Psoas muscle (tissue), 8 donors: Measurements from ENCODE around the gene GRM7. TPM values are rescaled to one million over a fixed set of nuclear protein-coding genes. Genes with fewer than 3 reads are reported as not detected.

Experiments used
- ATAC-seq, 4 donors: fragments of 200-7000 bp; cut with Tn5 transposase; one replicate each; pipeline ENCODE4 v1.9.1; 2020; ENCODE audit warnings: moderate library complexity in 3 of 4, mild to moderate bottlenecking in 2 of 4
- DNase-seq, 2 donors: peaks; one replicate each; pipeline ENCODE4 v3.0.0-alpha.2; 2020
- H3K27ac ChIP-seq: fragments of 200-600 bp; one replicate; pipeline ENCODE4 v1.8.0; 2022
- H3K27me3 ChIP-seq, 3 donors: fragments of 200-600 bp in 1 of 3; one replicate each; pipeline versions ENCODE4 v1.6.1 to v1.8.0; 2013 to 2022; ENCODE audit warnings: low read length in 2 of 3, mild to moderate bottlenecking in 2 of 3, moderate library complexity in 1 of 3; ENCODE audit not compliant: insufficient read depth in 3 of 3
- H3K36me3 ChIP-seq, 2 donors: fragments of 200-600 bp in 1 of 2; one replicate each; pipeline versions ENCODE4 v1.6.1 to v1.8.0; 2013 to 2022; ENCODE audit warnings: low read depth in 1 of 2, mild to moderate bottlenecking in 1 of 2, moderate library complexity in 1 of 2; ENCODE audit not compliant: insufficient read depth in 1 of 2
- H3K4me1 ChIP-seq: fragments of 200-600 bp; one replicate; pipeline ENCODE4 v1.8.0; 2022
- H3K4me3 ChIP-seq: fragments of 200-600 bp; one replicate; pipeline ENCODE4 v1.8.0; 2022; ENCODE audit warnings: mild to moderate bottlenecking
- H3K9me3 ChIP-seq: fragments of 200-600 bp; one replicate; pipeline ENCODE4 v1.8.0; 2022
- CTCF ChIP-seq: fragments of 200-600 bp; IDR thresholded peaks from one replicate; pipeline ENCODE4 v1.8.0; 2022; ENCODE audit warnings: antibody characterized with exemption
- WGBS, 3 donors: extraction: QIAGEN DNeasy Blood & Tissue Kit; methylation state at CpG; one replicate each; pipeline versions ENCODE4 v1.1.6 to v1.1.7; 2013; 5-methylcytosine and 5-hydroxymethylcytosine counted together
- intact Hi-C, 2 donors: fragments of 100-400 bp; cut with DNase I; formaldehyde crosslinking; loops; one replicate each; pipeline versions ENCODE4 v1.11.0 to v1.14.2; 2022
- polyA plus RNA-seq, 3 donors: library from polyadenylated mRNA; stranded (reverse); fragments of 200-250 nt; gene quantifications; one replicate each; pipeline ENCODE4 v1.2.3, GENCODE V29; 2013
- total RNA-seq, 4 donors: library from RNA; stranded (reverse); fragmentation: NEBNext Ultra II Directional in 2 of 4; extraction: Animal tissue kit (Norgen Biotek cat#: 25700) in 2 of 4; gene quantifications; one replicate each; pipeline versions ENCODE4 v1.2.1 to v1.2.4, GENCODE V29; 2021 to 2023
- donor health status: healthy with polysubstance abuse.
- donor health status: DM: no; HTN: no; CAD: no; lungs with moderate emphysema.
- donor health status: Bipolar disorder and iron deficiency.
- donor health status: healthy.
- donor health status: DM: yes; HTN: yes; CAD: no.
- donor health status: DM: no; HTN: no; CAD: no.
- donor health status: DM: no; HTN: no; CAD: no.
- donor health status: DM: yes; HTN: yes; CAD: no.

Gene GRM7
- total and polyA plus RNA-seq, 7 donors = 0.01 TPM; not detected in 6

- DNase-seq = no peak
- Histone ChIP-seq H3K4me1 (no peaks in the 10 kb centered on the region), H3K9me3 (no peaks in the 10 kb centered on the region), H3K27me3 (no peaks in the 10 kb centered on the region), H3K4me3 (no peak overlapping the region), H3K36me3 (no peaks in the 10 kb centered on the region), H3K27ac (no peak overlapping the region)
- no peak for TF ChIP-seq CTCF
- ATAC-seq = no peak
- 73 to 87% (median 83%) methylated on average over 2 of the region's 2 CpGs for WGBS, 3 donors
- intact Hi-C loops = no loop called here
These were observed 347.0 kb downstream of the GRM7 start for GRCh38 chr3:7207928-7208327.

- no peak for TF ChIP-seq CTCF
These were observed 348.2 kb downstream of the GRM7 start for GRCh38 chr3:7209098-7209497.

GRCh38 chr3:7211740-7212139 is 350.8 kb downstream of the GRM7 start:
- intact Hi-C loops = no loop called here
- 32 to 51% (median 43%) methylated on average over 5 of the region's 5 CpGs for WGBS, 3 donors
- Histone ChIP-seq H3K9me3 (no peaks in the 10 kb centered on the region), H3K36me3 (no peaks in the 10 kb centered on the region), H3K27ac (no peak overlapping the region), H3K4me3 (no peak overlapping the region), H3K27me3 (no peaks in the 10 kb centered on the region), H3K4me1 (no peaks in the 10 kb centered on the region)
- ATAC-seq (no peak), DNase-seq (no peak)
- no peak for TF ChIP-seq CTCF

More at GRCh38 chr3:7209098-7209497, 348.2 kb downstream of the GRM7 start:
- H3K27me3 ChIP-seq = no peaks in the 10 kb centered on the region
- no peak overlapping the region for H3K27ac ChIP-seq
- ATAC-seq (no peak), DNase-seq (no peak)
- no peaks in the 10 kb centered on the region for H3K4me1 ChIP-seq
- no peaks in the 10 kb centered on the region for H3K36me3 ChIP-seq
- no peak overlapping the region for H3K4me3 ChIP-seq
- intact Hi-C loops = no loop called here
- H3K9me3 ChIP-seq = no peaks in the 10 kb centered on the region

- 19 to 36% (median 21%) methylated on average over 3 of the region's 3 CpGs for WGBS, 3 donors
- H3K4me3 ChIP-seq = no peak overlapping the region
- no peak overlapping the region for H3K27ac ChIP-seq
- intact Hi-C loops = no loop called here
- DNase-seq = no peak
- no peaks in the 10 kb centered on the region for H3K27me3 ChIP-seq
- no peaks in the 10 kb centered on the region for H3K4me1 ChIP-seq
- H3K9me3 ChIP-seq = no peaks in the 10 kb centered on the region
- H3K36me3 ChIP-seq = no peaks in the 10 kb centered on the region
- ATAC-seq = no peak
- no peak for TF ChIP-seq CTCF
These were observed 354.8 kb downstream of the GRM7 start for GRCh38 chr3:7215706-7216105.

- Histone ChIP-seq H3K4me3 (no peak overlapping the region), H3K27ac (no peak overlapping the region), H3K36me3 (no peaks in the 10 kb centered on the region), H3K9me3 (no peaks in the 10 kb centered on the region), H3K4me1 (no peaks in the 10 kb centered on the region), H3K27me3 (no peaks in the 10 kb centered on the region)
- 92 to 93% (median 93%) methylated on average over 4 of the region's 4 CpGs for WGBS, 3 donors
- DNase-seq (no peak), ATAC-seq (no peak)
- no peak for TF ChIP-seq CTCF
- intact Hi-C loops = no loop called here
These were observed 365.5 kb downstream of the GRM7 start for GRCh38 chr3:7226393-7226792.
